ENCODE results near the gene CCDC146.

DNA sequence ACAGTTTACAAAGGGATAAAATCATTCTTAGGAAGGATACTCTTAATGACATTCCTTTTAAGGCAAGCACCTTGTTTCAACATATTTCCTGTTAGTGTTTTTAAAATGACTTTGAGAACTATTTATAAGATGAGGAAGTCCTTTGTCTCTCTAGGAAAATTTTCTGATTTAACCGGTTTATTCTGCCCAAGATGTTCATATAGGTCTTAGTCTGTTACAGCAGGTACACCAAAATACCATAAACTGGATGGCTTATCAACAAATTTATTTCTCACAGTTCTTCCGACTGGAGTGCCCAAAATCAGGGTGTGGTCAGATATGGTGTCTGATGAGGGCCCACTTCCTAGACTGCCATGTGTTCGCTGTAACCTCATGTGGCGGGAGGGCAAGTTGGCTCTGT, 215.8 kb downstream of the CCDC146 start:
- no peak for TF ChIP-seq POLR2A (IDR thresholded peaks at IDR 0.05; ENCODE audit: low read length)
- no peak for TF ChIP-seq GATA1 (IDR thresholded peaks at IDR 0.05; ENCODE audit: low read depth, low read length)

Measured in erythroblast (primary cell).